ENCODE data around the gene M1AP. TPM values are rescaled to one million over a fixed set of nuclear protein-coding genes. Genes with fewer than 3 reads are reported as not detected.

The M1AP gene
- total RNA-seq, 1 experiment from 2014 or later: not detected

DNA sequence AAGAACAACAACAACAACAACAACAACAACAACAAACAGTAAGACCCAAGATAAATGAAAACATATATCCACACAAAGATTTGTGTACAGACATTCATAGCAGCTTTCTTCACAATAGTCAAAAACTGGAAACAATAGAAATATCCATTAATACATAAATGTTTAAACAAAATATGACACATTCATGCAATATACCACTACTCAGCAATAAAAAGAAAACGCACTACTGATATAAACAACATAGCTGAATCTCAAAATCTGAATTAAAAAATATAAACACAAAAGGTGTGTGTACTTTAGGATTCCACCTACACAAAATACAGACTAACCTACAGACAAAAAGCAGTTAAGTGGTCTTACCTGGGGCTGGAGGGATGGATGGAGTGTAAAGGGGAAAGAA, 51.5 kb downstream of the M1AP start:
- H3K9me3 ChIP-seq (replicated peaks): no peaks in the 10 kb centered on the region
- no peaks in the 10 kb centered on the region for H3K36me3 ChIP-seq
- H3K4me1 ChIP-seq: no peaks in the 10 kb centered on the region
- H3K4me3 ChIP-seq: no peak overlapping the region
- no peak for DNase-seq
- H3K27ac ChIP-seq: no peak overlapping the region
- H3K27me3 ChIP-seq: peaks cover 6% of the 10 kb centered on the region; the same call in 1 of the 2 replicates

DNA sequence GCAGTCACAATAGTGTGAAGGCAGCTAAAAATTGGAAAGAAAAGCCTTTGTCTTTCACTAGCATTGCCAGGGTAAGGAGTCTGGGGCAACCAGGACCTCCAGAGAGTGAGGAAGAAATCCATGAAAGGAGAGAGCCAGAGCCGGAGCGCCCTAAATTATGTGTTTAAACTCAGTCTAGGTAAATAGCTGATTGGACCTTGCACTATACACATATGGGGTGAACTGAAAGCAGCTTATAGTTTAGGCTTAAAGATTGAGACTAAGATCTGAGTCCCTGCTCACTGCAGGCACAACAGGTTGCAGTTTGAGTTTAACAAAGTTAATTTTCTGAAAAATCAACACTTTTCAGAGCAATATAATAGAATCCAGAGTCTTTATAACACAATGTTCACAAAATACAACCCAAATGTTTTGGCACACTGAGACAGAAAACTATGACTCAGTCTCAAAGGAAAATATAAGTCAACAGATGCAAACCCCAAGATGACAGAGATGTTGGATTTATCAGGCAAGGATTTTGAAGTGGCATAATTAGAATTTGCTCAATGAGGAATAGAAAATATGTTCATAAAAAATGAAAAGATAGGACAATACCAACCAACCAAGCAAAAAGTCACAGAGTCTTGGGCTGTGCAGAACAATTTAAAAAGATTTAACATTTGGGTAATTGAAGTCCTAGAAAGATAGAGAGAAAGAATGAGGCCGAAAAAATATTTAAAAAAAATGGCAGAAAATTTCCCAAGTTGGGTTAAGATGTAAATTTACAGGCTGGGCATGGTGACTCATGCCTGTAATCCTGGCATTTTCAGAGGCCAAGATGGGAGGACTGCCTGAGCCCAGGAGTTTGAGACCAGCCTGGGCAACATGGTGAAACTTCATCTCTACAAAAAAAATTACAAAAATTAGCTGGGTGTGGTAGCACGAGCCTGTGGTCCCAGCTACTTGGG, 54.0 kb downstream of the M1AP start:
- H3K27ac ChIP-seq: no peak overlapping the region
- no peaks in the 10 kb centered on the region for H3K9me3 ChIP-seq (replicated peaks)
- DNase-seq: no peak
- no peak overlapping the region for H3K4me3 ChIP-seq
- no peaks in the 10 kb centered on the region for H3K4me1 ChIP-seq
- H3K27me3 ChIP-seq: 0 out of 2 replicates have a peak, but pooled peaks cover 3% of the 10 kb centered on the region
- no peaks in the 10 kb centered on the region for H3K36me3 ChIP-seq

GRCh38 chr2:74588664-74589063, 59.5 kb downstream of the M1AP start:
- H3K27me3 ChIP-seq: no peaks in the 10 kb centered on the region
- DNase-seq: no peak
- no peak overlapping the region for H3K4me3 ChIP-seq
- peaks cover 7% of the 10 kb centered on the region for H3K4me1 ChIP-seq
- H3K36me3 ChIP-seq: no peaks in the 10 kb centered on the region
- H3K27ac ChIP-seq: no peak overlapping the region
- no peaks in the 10 kb centered on the region for H3K9me3 ChIP-seq (replicated peaks)

DNA sequence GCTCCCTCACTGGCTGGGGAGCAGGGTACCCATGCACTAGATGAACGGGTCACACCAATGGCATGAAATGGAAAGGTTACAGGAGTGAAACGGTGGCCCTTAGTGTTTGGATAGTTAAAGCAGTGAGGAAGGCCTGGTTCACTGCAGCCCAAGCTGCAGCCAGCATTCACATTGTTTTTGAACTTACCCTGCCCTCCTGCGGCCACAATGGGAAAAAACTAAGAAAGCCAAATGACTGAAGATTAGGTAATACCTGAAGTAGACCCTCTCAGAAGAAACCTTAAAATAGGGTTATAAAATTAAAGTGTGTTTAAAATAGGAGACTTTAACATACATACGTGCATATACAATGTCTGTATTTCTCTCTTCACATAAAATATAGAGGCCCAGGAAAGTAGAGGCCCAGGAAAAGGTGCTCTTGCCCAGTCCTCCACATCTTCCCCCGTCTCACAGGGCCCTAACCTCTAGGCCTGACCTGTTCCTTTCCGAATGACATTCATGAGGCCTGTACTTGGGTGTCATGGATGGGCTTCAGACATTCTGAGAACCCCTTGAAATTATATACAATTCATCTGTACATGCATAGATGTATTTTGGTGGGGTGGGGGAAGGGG, 60.4 kb downstream of the M1AP start:
- H3K9me3 ChIP-seq (replicated peaks): no peaks in the 10 kb centered on the region
- no peaks in the 10 kb centered on the region for H3K27me3 ChIP-seq
- H3K4me1 ChIP-seq: peaks cover 16% of the 10 kb centered on the region
- no peak overlapping the region for H3K4me3 ChIP-seq
- peak; percentile 62 to 85 for DNase-seq
- H3K36me3 ChIP-seq: no peaks in the 10 kb centered on the region
- H3K27ac ChIP-seq: no peak overlapping the region

DNA sequence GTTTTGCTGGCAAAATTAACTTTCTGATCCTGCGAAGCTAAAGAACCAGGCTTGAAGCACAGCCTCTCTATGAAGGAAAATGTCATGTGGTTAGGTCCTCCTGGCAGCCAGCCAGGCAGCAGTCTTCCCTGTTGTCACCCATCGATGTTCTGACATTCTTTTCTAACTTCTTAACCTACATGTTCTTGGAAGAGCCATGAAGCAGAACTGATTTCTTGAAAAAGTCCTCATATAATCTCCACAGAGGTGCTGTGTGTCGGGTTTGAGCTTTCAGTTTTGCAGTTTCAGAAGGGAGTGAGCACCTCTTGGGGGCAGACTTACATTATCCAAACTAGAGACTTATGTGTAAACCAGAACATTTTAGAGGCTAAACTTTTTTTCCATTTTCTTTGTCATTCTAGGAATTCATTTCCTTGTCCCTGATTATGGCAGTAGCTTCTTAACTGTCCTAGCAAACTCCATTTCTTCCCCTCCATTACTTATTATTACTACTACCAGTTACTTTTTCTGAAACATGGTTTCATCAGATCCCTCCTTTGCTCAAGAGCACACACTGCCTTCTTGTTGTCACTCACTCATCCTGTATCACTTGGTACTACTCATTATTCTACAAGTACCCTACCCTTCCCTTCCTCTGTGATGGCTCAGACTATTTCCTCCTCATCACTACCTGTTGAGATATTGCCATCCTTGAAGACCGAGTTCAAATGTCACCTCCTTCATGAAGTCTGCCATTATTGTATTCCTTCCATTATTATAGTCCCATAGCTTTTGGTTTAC, 62.5 kb downstream of the M1AP start:
- H3K4me3 ChIP-seq: no peak overlapping the region
- H3K27ac ChIP-seq: no peak overlapping the region
- H3K36me3 ChIP-seq: no peaks in the 10 kb centered on the region
- no peaks in the 10 kb centered on the region for H3K27me3 ChIP-seq
- H3K9me3 ChIP-seq (replicated peaks): no peaks in the 10 kb centered on the region
- DNase-seq: peak in 1 of 2 experiments; percentile 46
- peaks cover 16% of the 10 kb centered on the region for H3K4me1 ChIP-seq

GRCh38 chr2:74584088-74584645, 64.0 kb downstream of the M1AP start:
- Histone ChIP-seq H3K4me3 (no peak overlapping the region), H3K9me3 (replicated peaks) (no peaks in the 10 kb centered on the region), H3K27ac (peak overlapping the region; percentile 49), H3K36me3 (no peaks in the 10 kb centered on the region), H3K27me3 (no peaks in the 10 kb centered on the region), H3K4me1 (peaks cover 16% of the 10 kb centered on the region)
- DNase-seq: no peak

DNA sequence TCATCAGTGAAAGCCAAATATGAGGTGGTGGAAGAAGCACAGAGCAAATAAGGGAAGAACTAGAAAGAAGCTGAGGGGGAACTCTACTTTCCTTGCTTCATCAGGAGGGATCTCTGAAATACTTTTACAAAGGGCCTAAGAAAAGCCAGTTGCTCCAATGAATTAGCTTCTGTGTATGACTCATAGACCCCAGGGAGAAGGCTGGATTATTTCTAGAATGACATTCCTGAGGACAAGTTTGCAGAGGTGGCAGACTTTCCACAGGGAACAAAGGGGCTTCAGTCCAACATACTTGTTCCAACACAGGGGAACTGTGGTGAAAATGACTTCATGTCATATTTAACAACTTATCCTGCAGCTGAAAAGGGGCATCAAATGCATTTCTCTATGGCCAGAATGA, 64.6 kb downstream of the M1AP start:
- H3K27me3 ChIP-seq: no peaks in the 10 kb centered on the region
- no peaks in the 10 kb centered on the region for H3K9me3 ChIP-seq (replicated peaks)
- peaks cover 16% of the 10 kb centered on the region for H3K4me1 ChIP-seq
- DNase-seq: peak; percentile 79 to 92
- no peak overlapping the region for H3K4me3 ChIP-seq
- no peaks in the 10 kb centered on the region for H3K36me3 ChIP-seq
- peak overlapping the region; percentile 49 for H3K27ac ChIP-seq

- H3K27ac ChIP-seq: no peak overlapping the region
- no peaks in the 10 kb centered on the region for H3K9me3 ChIP-seq (replicated peaks)
- no peaks in the 10 kb centered on the region for H3K27me3 ChIP-seq
- H3K4me3 ChIP-seq: no peak overlapping the region
- peaks cover 24% of the 10 kb centered on the region for H3K4me1 ChIP-seq
- no peaks in the 10 kb centered on the region for H3K36me3 ChIP-seq
- no peak for DNase-seq
Observed at GRCh38 chr2:74582184-74582583, 65.9 kb downstream of the M1AP start.

GRCh38 chr2:74581463-74581862, 66.7 kb downstream of the M1AP start:
- H3K27me3 ChIP-seq: no peaks in the 10 kb centered on the region

DNA sequence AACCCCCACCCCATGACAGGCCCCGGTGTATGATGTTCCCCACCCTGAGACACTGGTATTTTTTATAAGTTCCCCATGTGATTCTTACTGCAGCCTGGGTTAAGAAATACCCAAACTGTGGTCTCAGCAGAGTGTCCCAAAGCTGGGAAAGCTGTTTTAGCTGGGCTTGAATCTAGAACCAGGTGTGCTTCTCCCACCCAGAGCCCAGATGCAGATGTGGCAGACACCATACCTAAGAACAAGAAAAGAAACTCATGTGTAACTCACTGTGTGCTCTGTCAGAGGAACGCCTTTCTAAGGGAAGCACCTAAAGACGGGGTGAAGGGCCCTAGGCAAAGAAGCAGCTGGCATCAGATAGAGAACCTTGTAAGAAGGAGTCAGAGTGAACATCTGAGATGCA, 69.7 kb downstream of the M1AP start:
- no peak overlapping the region for H3K4me3 ChIP-seq
- H3K27me3 ChIP-seq: no peaks in the 10 kb centered on the region
- no peak for DNase-seq
- no peaks in the 10 kb centered on the region for H3K36me3 ChIP-seq
- H3K4me1 ChIP-seq: peaks cover 15% of the 10 kb centered on the region
- H3K27ac ChIP-seq: no peak overlapping the region
- H3K9me3 ChIP-seq (replicated peaks): no peaks in the 10 kb centered on the region

More at GRCh38 chr2:74581463-74581862, 66.7 kb downstream of the M1AP start:
- H3K27ac ChIP-seq: no peak overlapping the region
- H3K9me3 ChIP-seq (replicated peaks): no peaks in the 10 kb centered on the region
- no peak overlapping the region for H3K4me3 ChIP-seq
- H3K4me1 ChIP-seq: peaks cover 25% of the 10 kb centered on the region
- H3K36me3 ChIP-seq: no peaks in the 10 kb centered on the region
- no peak for DNase-seq

DNA sequence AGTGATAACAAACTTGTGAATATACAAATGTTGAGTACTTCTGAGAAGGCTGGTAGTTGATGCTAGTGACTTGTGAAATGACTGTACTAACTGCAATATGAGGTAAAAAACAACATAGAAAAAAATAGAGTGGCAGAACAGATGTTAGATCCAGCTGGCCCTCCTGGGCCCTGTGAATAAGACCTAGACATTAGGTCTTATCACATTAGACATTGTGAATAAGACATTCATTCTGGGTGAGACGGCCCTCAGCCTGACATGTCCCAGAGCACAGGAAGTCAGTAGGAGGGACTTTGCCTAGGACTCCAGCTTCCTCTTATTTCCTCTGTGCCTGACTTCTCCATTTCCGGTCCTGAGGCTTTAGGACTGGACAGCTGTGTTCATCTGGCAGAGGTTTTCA, 70.7 kb downstream of the M1AP start:
- DNase-seq: peak; percentile 67 to 85
- no peak overlapping the region for H3K27ac ChIP-seq

GRCh38 chr2:74576863-74577229, 71.3 kb downstream of the M1AP start:
- Histone ChIP-seq H3K4me3 (no peak overlapping the region), H3K9me3 (replicated peaks) (no peaks in the 10 kb centered on the region), H3K4me1 (peaks cover 8% of the 10 kb centered on the region), H3K27me3 (no peaks in the 10 kb centered on the region), H3K27ac (no peak overlapping the region), H3K36me3 (no peaks in the 10 kb centered on the region)
- DNase-seq: no peak

More for the DNA sequence above, 70.7 kb downstream of the M1AP start:
- Histone ChIP-seq H3K27me3 (no peaks in the 10 kb centered on the region), H3K4me1 (peaks cover 8% of the 10 kb centered on the region), H3K4me3 (no peak overlapping the region; the same call in 1 of the 2 replicates), H3K36me3 (no peaks in the 10 kb centered on the region), H3K9me3 (replicated peaks) (no peaks in the 10 kb centered on the region)

DNA sequence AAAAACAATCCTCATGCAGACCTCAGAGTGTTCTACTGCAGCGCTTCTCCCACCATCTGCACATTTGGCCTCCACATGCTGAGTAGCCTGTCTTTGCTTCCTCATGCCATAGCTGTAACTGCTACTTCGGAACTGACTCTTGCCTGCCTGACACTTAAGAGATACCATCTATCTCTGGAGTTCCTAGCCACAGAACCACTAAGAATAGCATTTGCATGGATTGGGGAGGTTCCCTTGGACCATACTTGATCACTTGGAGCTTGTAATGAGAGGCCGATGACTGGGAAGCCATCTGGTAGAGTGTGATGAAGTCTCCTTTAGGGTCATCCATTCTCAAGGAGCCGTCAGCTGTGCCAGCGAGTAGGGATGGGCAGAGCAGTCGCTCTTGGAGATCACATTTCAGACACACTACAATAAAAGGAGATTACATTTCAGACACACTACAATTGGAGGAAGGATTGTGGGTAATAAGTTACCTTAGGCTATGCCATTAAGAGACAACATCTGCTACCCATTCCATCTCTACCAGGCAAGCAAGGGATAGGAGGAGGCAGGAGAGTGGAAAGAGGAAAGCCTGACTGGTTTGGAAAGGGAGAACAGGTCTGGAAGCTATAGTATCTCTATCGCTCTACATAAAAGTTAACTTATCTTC, 71.8 kb downstream of the M1AP start:
- no peaks in the 10 kb centered on the region for H3K36me3 ChIP-seq
- no peaks in the 10 kb centered on the region for H3K27me3 ChIP-seq
- H3K9me3 ChIP-seq (replicated peaks): no peaks in the 10 kb centered on the region
- no peak for DNase-seq
- no peak overlapping the region for H3K4me3 ChIP-seq
- no peak overlapping the region for H3K27ac ChIP-seq
- peaks cover 8% of the 10 kb centered on the region for H3K4me1 ChIP-seq

DNA sequence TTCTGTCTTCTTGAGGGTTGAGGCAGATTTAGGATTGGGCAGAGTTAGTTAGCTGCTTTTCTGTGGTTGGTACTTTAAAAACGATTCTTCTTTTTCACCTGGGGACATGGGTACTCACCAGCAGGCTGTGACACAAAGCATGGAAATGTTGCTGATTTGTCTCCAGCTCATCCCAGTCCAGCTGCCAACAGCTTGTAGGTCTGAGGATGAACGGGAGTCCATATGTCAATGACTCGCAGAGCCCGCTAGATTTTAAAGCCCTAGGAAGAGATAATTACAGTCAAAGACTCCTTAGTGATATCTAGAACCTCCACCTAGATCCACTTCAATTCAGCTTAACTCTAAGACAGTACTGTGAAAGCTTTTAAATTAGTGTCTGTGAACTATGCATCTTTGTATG, 72.8 kb downstream of the M1AP start:
- Histone ChIP-seq H3K4me1 (peaks cover 8% of the 10 kb centered on the region), H3K9me3 (replicated peaks) (no peaks in the 10 kb centered on the region), H3K27me3 (no peaks in the 10 kb centered on the region), H3K27ac (no peak overlapping the region), H3K36me3 (no peaks in the 10 kb centered on the region), H3K4me3 (no peak overlapping the region)
- DNase-seq: no peak

Measured in SJCRH30 (cell line).